H9 (cell line): ENCODE results near the gene ADSL. TPM values are rescaled to one million over a fixed set of nuclear protein-coding genes. Genes with fewer than 3 reads are reported as not detected.
A peak's percentile ranks its signal among the peaks of the same experiment; 100 is the strongest.

Experiments
- DNase-seq: peaks from one replicate; pipeline ENCODE4 v3.0.0-alpha.2; 2017
- H2AFZ ChIP-seq: one replicate; pipeline ENCODE4 v1.6.1; 2013; ENCODE audit warnings: mild to moderate bottlenecking, low read length, control low read depth, moderate library complexity
- H2AK5ac ChIP-seq: 2 replicates; pipeline ENCODE4 v1.6.1; 2013; ENCODE audit warnings: low read length, control low read depth, mixed read lengths; ENCODE audit not compliant: insufficient read length
- H2BK120ac ChIP-seq: one replicate; pipeline ENCODE4 v1.6.1; 2013; ENCODE audit warnings: low read depth, mild to moderate bottlenecking, low read length, control low read depth, inconsistent platforms; ENCODE audit not compliant: poor library complexity, severe bottlenecking
- H2BK12ac ChIP-seq: 2 replicates; pipeline ENCODE4 v1.6.1; 2013; ENCODE audit warnings: low read length, control low read depth, mixed read lengths, low read depth; ENCODE audit not compliant: insufficient read length
- H2BK15ac ChIP-seq: 2 replicates; pipeline ENCODE4 v1.6.1; 2013; ENCODE audit warnings: low read depth, low read length, control low read depth
- H2BK20ac ChIP-seq: one replicate; pipeline ENCODE4 v1.6.1; 2013; ENCODE audit warnings: low read depth, mild to moderate bottlenecking, low read length, control low read depth, inconsistent platforms; ENCODE audit not compliant: poor library complexity, severe bottlenecking
- H2BK5ac ChIP-seq: 2 replicates; pipeline ENCODE4 v1.6.1; 2013; ENCODE audit warnings: low read length, control low read depth, mixed read lengths; ENCODE audit not compliant: insufficient read length
- H3K14ac ChIP-seq: 2 replicates; pipeline ENCODE4 v1.6.1; 2013; ENCODE audit warnings: low read length, control low read depth; ENCODE audit not compliant: insufficient read depth
- H3K18ac ChIP-seq: 2 replicates; pipeline ENCODE4 v1.6.1; 2013; ENCODE audit warnings: low read depth, mild to moderate bottlenecking, mixed read lengths, low read length, control low read depth; ENCODE audit not compliant: insufficient read length
- H3K23ac ChIP-seq: 2 replicates; pipeline ENCODE4 v1.6.1; 2013; ENCODE audit warnings: low read length, control low read depth, mixed read lengths, low read depth; ENCODE audit not compliant: insufficient read length
- H3K23me2 ChIP-seq: 2 replicates; pipeline ENCODE4 v1.6.1; 2013; ENCODE audit warnings: low read depth, mild to moderate bottlenecking, mixed read lengths, low read length, control low read depth; ENCODE audit not compliant: insufficient read length, poor library complexity, severe bottlenecking
- H3K27ac ChIP-seq: 2 replicates; pipeline ENCODE4 v1.5.1; 2013; ENCODE audit warnings: low read length, control low read depth, mixed read lengths, low read depth; ENCODE audit not compliant: insufficient read length
- H3K27me3 ChIP-seq: 2 replicates; pipeline ENCODE4 v1.6.1; 2013; ENCODE audit warnings: low read length, control low read depth, inconsistent platforms; ENCODE audit not compliant: insufficient read depth
- H3K4ac ChIP-seq: 2 replicates; pipeline ENCODE4 v1.6.1; 2013; ENCODE audit warnings: low read depth, mild to moderate bottlenecking, control low read depth, inconsistent platforms, low read length, moderate library complexity
- H3K4me1 ChIP-seq: 2 replicates; pipeline ENCODE4 v1.6.1; 2013; ENCODE audit warnings: low read length, control low read depth, inconsistent platforms; ENCODE audit not compliant: insufficient read depth
- H3K4me2 ChIP-seq: 2 replicates; pipeline ENCODE4 v1.6.1; 2013; ENCODE audit warnings: low read length, control low read depth, mixed read lengths; ENCODE audit not compliant: insufficient read length, insufficient read depth
- H3K56ac ChIP-seq: 2 replicates; pipeline ENCODE4 v1.6.1; 2013; ENCODE audit warnings: low read depth, mild to moderate bottlenecking, mixed read lengths, low read length, control low read depth; ENCODE audit not compliant: insufficient read length
- H3K79me1 ChIP-seq: 2 replicates; pipeline ENCODE4 v1.6.1; 2013; ENCODE audit warnings: low read depth, mild to moderate bottlenecking, moderate library complexity, low read length, control low read depth, inconsistent platforms; ENCODE audit not compliant: insufficient read depth, poor library complexity, severe bottlenecking
- H3K79me2 ChIP-seq: 2 replicates; pipeline ENCODE4 v1.6.1; 2013; ENCODE audit warnings: low read length, control low read depth, inconsistent platforms; ENCODE audit not compliant: insufficient read depth
- H3K9ac ChIP-seq: 2 replicates; pipeline ENCODE4 v1.6.1; 2013; ENCODE audit warnings: low read length, control low read depth, mixed read lengths; ENCODE audit not compliant: insufficient read length; ENCODE audit errors: extremely low read depth
- H3K9me3 ChIP-seq: one replicate; pipeline ENCODE4 v1.6.1; 2013; ENCODE audit warnings: low read depth, low read length, inconsistent platforms; ENCODE audit not compliant: control insufficient read depth
- H3T11ph ChIP-seq: one replicate; pipeline ENCODE4 v1.6.1; 2013; ENCODE audit warnings: mild to moderate bottlenecking, low read length, control low read depth, inconsistent platforms
- H4K20me1 ChIP-seq: one replicate; pipeline ENCODE4 v1.6.1; 2013; ENCODE audit not compliant: control insufficient read depth, insufficient read length, insufficient read depth
- H4K5ac ChIP-seq: 2 replicates; pipeline ENCODE4 v1.6.1; 2013; ENCODE audit warnings: low read depth, mild to moderate bottlenecking, mixed read lengths, low read length, control low read depth; ENCODE audit not compliant: insufficient read length
- H4K8ac ChIP-seq: replicated peaks from 2 replicates; pipeline ENCODE4 v1.6.1; 2013; ENCODE audit warnings: low read length, control low read depth, mixed read lengths, low read depth; ENCODE audit not compliant: insufficient read length
- H4K91ac ChIP-seq: 2 replicates; pipeline ENCODE4 v1.6.1; 2013; ENCODE audit warnings: low read depth, mild to moderate bottlenecking, moderate library complexity, mixed read lengths, low read length, control low read depth; ENCODE audit not compliant: insufficient read length
- H3K27ac Mint-ChIP-seq, 3 experiments: 2 replicates in 2 of 3; 3 replicates in 1 of 3; pipeline ENCODE4 v1.8.0; 2020 to 2021; ENCODE audit warnings: mixed read lengths in 3 of 3, mild to moderate bottlenecking in 1 of 3, moderate library complexity in 1 of 3
- H3K27me3 Mint-ChIP-seq: 2 replicates; pipeline ENCODE4 v1.8.0; 2021; ENCODE audit warnings: low read depth, mild to moderate bottlenecking, moderate library complexity, mixed read lengths
- H3K36me3 Mint-ChIP-seq, 3 experiments: 2 replicates in 2 of 3; 3 replicates in 1 of 3; pipeline ENCODE4 v1.8.0; 2020 to 2021; ENCODE audit warnings: low read depth in 3 of 3, mixed read lengths in 3 of 3; ENCODE audit not compliant: insufficient read depth in 1 of 3
- H3K4me1 Mint-ChIP-seq, 2 experiments: 2 replicates each; pipeline ENCODE4 v1.8.0; 2020; ENCODE audit warnings: mixed read lengths in 2 of 2
- H3K4me3 Mint-ChIP-seq, 2 experiments: 2 replicates in 1 of 2; 3 replicates in 1 of 2; pipeline ENCODE4 v1.8.0; 2020 to 2021; ENCODE audit warnings: mild to moderate bottlenecking in 2 of 2, mixed read lengths in 2 of 2, moderate library complexity in 1 of 2
- H3K9me3 Mint-ChIP-seq, 2 experiments: 2 replicates in 1 of 2; 3 replicates in 1 of 2; pipeline ENCODE4 v1.8.0; 2020; ENCODE audit warnings: mild to moderate bottlenecking in 2 of 2, mixed read lengths in 2 of 2, moderate library complexity in 1 of 2
- CTCF ChIP-seq: fragments of 200-600 bp; sonication (generic); conservative IDR thresholded peaks from 3 replicates; pipeline ENCODE4 v1.8.0; 2021; ENCODE audit warnings: antibody characterized with exemption, mild to moderate bottlenecking
- WGBS: extraction: QIAGEN DNeasy Blood & Tissue Kit; methylation state at CpG from one replicate; pipeline ENCODE4 v1.1.7; 2013; ENCODE audit warnings: missing lambda C conversion rate, low lambda C conversion rate, mixed read lengths; ENCODE audit not compliant: insufficient read length; ENCODE audit errors: extremely low coverage; 5-methylcytosine and 5-hydroxymethylcytosine counted together
- total RNA-seq: library from RNA; stranded (reverse); gene quantifications from 2 replicates; pipeline ENCODE4 v1.2.1, GENCODE V29; 2021

Gene ADSL
- total RNA-seq, 1 experiment from 2014 or later = 175 TPM

- H3K18ac ChIP-seq = no peak overlapping the region
- no peak overlapping the region for H2BK15ac ChIP-seq
- H2BK20ac ChIP-seq = no peak overlapping the region
- H3T11ph ChIP-seq = no peak overlapping the region
- Mint-ChIP-seq H3K4me1 (peaks cover 4 to 5% of the 10 kb centered on the region in 2 experiments), H3K4me3 (no peak overlapping the region), H3K36me3 (peaks cover 0 to 26% (median 19%) of the 10 kb centered on the region in 3 experiments; a peak in 6 of 7 replicates), H3K9me3 (no peaks in the 10 kb centered on the region), H3K27me3 (no peaks in the 10 kb centered on the region), H3K27ac (peak overlapping the region in 1 of 3 experiments; percentile 46; a peak in 1 of 7 replicates)
- H4K8ac ChIP-seq = no peak overlapping the region
- H3K79me1 ChIP-seq = peaks cover 6% of the 10 kb centered on the region
- no peak for TF ChIP-seq CTCF
- no peaks in the 10 kb centered on the region for H3K4me1 ChIP-seq
- no CpG with 5 or more reads among the region's 5 CpGs for WGBS
- H3K23me2 ChIP-seq = peaks cover under 1% of the 10 kb centered on the region
- no peak overlapping the region for H2AK5ac ChIP-seq
- H3K23ac ChIP-seq = no peak overlapping the region
- H4K20me1 ChIP-seq = no peaks in the 10 kb centered on the region
- no peak for DNase-seq
- H3K14ac ChIP-seq = no peak overlapping the region
- H3K27ac ChIP-seq = no peak overlapping the region
- no peak overlapping the region for H3K56ac ChIP-seq
- H3K9ac ChIP-seq = no peak overlapping the region
- H3K79me2 ChIP-seq = no peaks in the 10 kb centered on the region; the same call in 1 of the 2 replicates
- no peaks in the 10 kb centered on the region for H3K9me3 ChIP-seq
- no peak overlapping the region for H2BK120ac ChIP-seq
- no peaks in the 10 kb centered on the region for H3K27me3 ChIP-seq
- H3K4me2 ChIP-seq = no peak overlapping the region
- no peak overlapping the region for H3K4ac ChIP-seq
- no peak overlapping the region for H2BK5ac ChIP-seq
- H4K5ac ChIP-seq = no peak overlapping the region
- H2BK12ac ChIP-seq = no peak overlapping the region
- no peak overlapping the region for H2AFZ ChIP-seq
- no peak overlapping the region for H4K91ac ChIP-seq
Measured at GRCh38 chr22:40376149-40376548, 29.8 kb downstream of the ADSL start.
